Islet of Langerhans (tissue), 1 donor: ENCODE measurements around the gene CD48.

ENCODE experiments used
- FAIRE-seq: peaks from one replicate; lab custom pipeline; 2011; peaks lifted over from hg19 to GRCh38; lab: Jason Lieb, UNC

Gene CD48, protein sequence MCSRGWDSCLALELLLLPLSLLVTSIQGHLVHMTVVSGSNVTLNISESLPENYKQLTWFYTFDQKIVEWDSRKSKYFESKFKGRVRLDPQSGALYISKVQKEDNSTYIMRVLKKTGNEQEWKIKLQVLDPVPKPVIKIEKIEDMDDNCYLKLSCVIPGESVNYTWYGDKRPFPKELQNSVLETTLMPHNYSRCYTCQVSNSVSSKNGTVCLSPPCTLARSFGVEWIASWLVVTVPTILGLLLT

DNA sequence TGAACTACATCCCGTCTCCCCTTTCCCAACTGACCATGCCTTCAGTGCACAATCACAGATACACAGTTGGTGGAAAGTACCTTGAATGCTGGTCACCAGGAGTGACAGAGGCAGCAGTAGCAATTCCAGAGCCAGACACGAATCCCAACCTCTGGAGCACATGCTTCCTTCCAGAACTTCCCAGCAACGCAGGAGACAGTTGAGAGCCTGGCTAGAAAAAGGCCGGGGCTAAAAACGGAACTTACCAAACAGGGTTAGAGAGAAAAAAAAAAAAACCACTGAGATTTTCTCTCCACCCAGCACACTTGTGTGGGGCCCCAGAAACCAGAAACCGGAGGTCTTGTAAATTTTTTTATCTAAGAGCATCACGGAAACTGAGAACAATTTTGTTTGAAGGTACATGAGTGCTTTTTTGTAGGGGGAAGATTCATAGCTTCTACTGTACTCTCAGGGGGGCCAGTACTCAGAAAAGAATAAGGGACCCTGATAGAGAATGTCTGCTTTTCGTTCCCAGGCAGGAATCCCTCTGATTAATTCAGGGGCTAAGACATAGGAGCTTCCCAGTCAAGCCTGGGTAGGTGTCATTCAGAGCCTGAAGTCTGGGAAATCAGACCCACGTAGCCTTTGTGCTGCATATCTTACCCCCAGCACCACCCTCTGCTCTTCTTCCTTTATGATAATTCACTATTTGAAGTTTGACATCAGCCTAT, at the start of gene CD48:
CD48 (minus strand) TSS at position 221 of the 710 bp plus-strand sequence; CDS start at position 162, 59 bp downstream.
- no peak for FAIRE-seq

DNA sequence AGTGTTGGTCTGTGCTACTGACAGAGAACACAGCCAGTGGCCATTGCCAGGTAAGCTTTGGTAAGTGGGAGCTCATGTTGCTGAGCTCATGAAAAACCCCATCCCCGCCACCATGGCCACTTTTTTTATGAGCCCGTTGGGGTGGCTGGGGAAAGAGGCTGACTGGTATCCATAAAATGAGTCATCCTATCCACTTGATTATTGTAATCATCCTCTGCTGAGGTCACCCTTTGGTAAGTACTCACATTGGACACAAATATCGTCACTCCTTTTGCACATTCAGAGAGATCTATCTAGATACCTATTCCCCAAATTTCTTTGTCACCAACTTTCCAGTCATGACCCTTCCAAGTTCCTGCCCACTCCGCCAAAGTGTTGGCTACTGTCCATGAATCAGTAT, 49.4 kb upstream of the CD48 start:
- FAIRE-seq, result no peak

DNA sequence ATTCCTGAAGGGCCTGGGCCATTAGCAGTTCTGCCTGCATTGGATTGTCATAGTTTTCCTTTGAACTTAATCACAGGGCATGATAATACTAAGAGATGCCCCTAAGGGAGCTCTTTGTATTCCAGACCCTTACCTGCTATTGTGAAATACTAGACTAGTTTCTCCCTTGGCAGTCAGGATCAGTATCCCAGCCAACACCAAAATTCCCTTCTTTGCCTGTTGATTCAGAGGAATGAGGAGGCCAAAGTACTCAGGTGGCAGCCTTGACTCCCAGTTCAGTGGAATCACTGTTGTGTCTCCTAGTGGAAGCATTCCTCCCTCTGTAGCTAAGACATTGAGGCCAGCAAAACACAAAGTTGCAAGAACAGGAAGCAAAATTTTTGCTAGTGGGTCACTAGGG, 48.1 kb upstream of the CD48 start:
- no peak for FAIRE-seq

DNA sequence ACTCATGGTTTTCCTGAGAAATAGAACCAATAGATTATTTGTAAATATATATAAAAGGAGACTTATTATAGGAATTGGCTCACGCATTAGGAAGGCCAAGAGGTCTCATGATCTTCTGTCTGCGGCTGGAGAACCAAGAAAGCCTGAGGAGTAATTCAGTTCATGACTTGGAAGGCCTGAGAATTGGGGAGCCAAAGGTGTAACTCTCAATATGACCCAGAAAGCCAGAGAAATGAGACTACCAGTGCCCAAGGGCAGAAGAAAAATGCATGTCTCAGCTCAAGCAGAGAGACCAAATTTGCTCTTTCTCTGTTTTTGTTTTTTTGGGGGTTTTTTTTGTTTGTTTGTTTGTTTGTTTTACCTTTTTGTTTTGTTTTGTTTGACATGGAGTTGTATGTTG, 46.9 kb upstream of the CD48 start:
- FAIRE-seq, result no peak

DNA sequence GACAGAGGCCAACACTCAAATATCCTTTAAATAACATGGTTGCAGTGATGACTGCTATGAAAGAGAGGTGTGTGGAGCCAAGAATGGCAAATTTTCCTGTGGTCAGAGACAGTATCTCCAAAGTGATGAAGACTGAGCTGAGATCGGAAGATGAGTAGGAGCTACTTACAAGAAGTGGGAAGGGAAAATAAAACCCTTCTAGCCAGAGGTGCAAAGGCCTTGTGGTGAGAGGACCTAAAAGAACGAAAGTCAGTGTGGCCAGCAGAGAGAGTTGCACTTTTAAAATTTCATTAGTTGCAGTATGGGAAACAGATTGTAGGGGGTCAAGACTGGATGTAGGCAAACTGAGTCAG, 45.2 kb upstream of the CD48 start:
- FAIRE-seq, result no peak

DNA sequence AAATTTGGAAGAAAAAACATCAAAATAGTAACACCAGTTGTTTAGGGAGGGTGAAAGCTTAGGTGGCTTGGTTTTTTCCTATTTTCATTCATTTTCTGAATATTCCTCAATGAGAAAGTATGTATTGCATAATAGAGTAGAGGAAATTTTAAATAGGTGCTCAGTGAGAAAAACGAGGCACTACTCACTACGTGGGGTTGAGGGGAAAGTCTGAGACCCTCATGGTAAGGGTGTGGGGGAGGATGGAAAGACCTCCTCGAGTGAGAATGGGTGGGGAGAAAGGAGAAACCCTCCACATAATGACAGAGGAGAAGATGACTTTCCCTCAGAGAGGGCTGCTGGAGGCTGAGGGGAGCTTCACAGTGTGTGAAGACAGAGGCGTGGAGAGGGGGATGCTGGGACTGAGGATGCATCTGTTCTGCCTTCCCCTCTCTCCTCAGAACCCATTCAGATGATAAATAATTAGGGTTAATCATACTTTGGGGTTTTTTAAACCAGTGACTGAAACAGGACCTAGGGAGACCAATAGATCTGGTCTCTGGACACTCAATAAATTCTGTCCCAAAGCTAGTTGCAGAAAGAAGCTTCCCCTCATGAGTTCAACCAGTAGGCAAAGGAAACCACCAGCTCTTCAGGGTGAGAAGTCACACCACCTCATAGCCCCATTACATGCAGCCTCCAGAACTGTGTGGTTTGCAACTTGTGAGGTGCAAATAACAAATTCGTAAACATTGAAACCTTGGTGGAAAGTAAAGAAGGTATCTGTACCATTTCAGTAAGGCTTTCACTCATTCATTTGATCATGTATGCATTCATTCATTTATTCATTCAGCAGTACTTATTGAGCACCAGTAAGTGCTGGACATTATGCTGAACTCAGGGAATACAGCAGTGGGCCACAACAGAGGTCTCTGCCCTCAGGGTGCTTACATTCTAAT, 44.6 kb upstream of the CD48 start:
- no peak for FAIRE-seq

DNA sequence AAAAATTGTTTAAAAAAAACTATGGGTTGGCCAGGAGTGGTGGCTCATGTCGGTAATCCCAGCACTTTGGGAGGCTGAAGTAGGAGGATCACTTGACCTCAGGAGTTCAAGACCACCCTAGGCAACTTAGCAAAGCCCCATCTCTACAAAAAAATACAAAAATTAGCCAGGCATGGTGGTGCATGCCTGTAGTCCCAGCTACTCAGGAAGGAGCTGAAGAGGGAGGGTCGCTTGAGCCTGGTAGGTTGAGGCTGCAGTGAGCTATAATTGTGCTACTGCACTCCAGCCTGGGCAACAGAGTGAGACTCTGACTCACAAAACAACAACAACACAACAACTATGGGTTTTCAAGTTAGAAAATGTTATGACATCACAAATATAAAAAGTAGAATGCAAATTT, 43.8 kb upstream of the CD48 start:
- FAIRE-seq, result no peak

DNA sequence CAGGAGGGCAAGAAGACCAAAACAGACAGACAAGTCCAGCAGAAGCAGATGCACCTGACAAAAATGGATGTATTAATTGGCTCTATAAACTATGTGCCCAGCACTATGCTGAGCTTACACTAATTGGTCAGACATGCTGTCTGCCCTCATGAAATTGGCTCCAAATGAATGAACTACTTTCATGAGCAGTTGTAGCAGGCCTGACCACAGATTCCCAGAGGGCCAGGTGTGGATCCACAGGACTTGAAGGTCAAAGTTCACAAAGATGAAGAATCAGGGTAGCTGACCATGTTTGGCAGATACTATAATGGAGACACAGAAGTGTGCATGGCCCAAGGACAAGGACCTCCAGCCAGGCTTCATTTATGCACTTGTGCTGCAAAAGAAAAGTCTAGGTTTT, 42.0 kb upstream of the CD48 start:
- FAIRE-seq, result no peak

DNA sequence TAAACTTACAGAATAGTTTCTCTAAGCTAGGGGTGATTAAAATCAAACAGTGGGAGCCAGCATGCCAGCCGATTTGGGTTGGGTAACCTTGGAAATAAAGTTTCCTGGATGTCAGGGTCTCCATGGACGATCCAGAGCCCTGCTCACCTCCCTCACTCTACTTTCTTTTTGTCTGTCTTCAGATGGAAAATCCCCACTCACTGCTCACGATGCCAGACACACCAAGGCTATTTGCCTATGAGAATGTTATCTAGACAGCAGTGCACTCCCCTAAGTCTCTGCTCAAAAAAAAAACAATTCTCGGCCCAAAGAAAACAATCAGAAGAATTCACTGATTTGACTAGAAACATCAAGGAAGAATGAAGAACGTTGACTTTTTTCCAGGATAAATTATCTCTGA, 41.3 kb upstream of the CD48 start:
- FAIRE-seq, result no peak

DNA sequence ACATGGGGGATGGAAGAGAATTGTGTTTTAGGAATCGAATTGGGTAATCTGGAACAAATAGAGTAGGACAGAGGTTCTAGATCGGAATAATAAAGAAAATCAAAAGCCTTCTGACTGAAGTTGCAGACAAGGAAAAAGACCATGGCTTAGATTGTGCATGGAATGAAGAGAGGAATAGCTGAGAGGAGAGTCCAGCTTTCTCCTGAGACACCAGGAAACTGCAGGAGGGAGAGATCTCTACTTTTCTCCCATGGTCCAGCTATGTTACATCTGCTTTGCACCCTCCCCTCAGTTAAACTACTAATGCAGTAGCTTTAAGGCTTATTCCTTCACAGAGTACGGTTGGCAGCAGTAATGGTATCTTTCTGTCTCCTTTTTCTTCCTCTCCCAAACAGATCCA, 40.8 kb upstream of the CD48 start:
- no peak for FAIRE-seq

DNA sequence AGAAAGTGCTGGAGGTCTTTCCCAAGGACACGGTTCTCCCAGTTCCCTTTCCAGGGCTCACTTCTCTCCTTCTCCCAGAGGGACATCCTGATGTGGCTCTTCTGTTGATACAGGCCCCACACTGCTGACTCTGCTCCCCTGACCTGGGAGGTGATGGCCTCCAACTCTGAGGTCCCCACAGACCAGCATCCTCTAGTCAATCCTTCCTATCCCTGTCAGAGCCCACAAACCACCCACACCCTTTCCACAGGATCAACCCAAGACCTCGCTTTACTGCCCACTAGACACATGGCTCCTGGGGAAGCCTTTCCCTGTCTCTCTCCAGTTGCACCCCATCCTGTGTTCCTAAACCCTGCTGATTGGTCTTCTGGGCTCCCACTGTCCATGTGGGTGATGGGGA, 39.0 kb upstream of the CD48 start:
- no peak for FAIRE-seq

DNA sequence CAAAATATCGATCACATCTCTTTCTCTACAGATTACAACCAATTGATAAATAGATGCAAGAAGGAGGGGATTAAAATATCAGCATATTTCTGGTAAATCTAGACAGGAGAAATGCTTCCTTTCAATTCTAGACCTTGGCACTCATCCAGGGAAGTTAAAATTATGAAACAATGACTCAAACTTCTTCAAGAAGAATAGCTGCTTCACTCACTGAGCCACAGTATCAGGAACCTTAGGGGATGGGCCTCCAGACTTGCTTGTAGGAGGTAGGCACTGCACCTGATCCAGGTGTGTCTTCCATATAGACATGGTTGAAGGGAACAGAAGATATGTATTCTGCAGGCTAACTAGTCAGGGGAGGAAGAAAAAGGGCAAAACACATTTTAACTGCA, 37.3 kb upstream of the CD48 start:
- FAIRE-seq, result no peak

DNA sequence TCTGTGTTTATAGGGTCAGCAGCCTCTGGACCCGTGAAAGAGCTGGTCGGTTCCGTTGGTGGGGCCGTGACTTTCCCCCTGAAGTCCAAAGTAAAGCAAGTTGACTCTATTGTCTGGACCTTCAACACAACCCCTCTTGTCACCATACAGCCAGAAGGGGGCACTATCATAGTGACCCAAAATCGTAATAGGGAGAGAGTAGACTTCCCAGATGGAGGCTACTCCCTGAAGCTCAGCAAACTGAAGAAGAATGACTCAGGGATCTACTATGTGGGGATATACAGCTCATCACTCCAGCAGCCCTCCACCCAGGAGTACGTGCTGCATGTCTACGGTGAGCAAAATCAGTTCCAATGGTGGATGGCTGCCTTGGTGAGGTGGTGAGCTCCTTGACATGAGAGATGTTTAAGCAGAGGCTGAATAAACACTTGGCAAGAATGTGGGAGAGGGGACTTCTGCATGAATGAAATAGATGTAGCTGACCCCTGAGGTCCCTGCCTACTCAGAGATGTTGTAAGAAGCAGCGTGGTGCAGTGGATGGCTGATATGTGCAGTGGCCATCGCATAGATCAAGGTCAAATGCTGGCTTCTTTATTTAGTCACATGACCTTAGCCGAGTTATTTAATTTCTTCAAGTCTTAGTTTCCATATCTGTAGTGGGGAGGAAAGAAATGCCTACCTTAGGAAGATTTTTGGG, 36.7 kb upstream of the CD48 start:
- no peak for FAIRE-seq

DNA sequence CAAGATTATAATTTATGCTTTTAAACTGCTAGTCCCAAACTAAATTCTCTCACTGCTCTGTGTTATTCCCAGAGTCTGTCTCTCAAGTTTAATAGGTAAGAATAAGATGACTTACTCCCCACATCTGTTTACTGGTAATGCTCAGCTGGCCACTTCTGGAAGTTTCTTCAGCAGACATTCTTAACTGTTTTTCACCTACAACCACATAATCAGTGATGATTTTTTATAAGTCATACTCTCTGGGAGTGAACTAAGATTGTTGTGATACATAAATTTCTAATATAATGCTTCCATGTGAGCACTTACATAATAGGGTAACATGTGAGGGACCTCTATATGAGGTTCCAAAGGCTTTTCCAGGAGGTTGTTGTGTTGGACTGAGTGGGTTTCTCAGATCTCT, 36.1 kb upstream of the CD48 start:
- FAIRE-seq, result no peak

DNA sequence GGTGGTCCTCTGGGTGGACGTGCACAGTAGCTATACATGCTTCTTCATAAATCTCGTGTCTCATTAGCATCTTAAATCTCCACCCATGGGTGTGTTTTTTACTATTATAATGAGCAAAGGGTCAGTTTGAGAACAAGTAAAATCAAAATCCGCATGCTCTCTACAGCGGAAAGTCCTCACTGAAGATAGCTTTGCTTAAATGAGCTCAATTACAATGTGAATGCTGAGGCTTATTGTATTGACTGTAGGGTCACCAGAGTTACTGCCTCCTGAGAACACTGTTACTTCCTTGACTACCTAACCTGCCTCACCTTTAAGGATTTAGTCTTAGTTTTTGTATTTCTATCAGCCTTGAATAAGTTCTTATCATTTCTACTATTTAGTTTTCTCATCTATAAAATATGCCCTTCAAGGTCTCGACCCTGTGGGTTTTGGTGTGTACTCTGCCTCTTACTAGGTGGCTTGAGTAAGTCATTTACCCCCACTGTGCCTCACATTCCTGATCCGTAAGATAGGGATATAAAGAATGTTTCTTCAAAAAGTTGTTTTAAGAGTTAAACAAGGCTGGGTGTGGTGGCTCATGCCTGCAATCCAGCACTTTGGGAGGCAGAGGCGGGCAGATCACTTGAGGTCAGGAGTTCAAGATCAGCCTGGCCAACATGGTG, 35.3 kb upstream of the CD48 start:
- no peak for FAIRE-seq

DNA sequence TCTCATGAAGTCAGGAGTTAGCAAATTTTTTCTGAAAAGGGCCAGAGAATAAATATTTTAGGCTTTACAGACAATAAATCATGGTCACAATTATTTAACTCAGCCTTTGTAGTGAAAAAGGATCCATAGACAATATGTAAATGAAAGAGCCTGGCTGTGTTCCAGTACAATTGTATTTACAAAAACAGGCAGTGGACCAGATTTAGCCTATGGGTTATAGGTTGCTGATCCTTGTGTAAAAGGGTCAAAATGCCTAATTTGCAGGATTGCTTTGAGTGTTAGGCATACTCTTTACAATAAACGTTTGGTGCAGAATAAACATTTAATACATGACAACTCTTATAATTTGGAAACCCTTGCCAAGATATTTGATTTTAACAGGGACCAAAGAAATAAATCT, 33.9 kb upstream of the CD48 start:
- no peak for FAIRE-seq

DNA sequence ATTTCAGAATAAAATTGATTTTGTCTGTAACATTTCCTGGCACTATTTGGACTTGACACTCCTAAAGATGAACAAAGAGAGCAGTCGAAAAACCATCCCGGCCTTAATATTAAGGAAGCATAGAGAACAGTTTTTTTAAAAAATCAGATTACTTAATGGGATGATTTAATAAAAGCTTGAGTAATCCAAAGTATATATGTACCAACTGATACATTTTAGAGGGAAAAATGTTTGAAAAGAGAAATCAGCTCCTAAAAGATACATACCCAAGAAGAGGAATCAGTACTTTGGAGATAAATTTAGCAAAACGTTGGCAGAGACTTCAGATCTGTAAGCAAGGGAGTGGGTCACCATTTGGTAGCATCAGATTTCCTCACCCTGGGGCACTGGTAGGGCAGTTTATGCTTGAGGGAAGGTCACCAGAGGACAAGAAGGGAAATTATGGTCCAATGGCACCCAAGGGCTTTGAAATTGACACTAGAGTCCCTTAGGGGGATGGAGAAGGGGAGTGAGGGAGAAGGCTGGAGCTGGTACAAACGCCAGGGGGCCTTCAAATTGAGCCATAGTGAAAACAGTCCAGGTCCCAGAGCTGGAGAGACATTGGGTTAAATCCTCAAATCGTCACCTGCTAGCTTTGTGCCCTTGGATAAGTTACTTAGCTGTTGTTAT, 33.4 kb upstream of the CD48 start:
- no peak for FAIRE-seq

DNA sequence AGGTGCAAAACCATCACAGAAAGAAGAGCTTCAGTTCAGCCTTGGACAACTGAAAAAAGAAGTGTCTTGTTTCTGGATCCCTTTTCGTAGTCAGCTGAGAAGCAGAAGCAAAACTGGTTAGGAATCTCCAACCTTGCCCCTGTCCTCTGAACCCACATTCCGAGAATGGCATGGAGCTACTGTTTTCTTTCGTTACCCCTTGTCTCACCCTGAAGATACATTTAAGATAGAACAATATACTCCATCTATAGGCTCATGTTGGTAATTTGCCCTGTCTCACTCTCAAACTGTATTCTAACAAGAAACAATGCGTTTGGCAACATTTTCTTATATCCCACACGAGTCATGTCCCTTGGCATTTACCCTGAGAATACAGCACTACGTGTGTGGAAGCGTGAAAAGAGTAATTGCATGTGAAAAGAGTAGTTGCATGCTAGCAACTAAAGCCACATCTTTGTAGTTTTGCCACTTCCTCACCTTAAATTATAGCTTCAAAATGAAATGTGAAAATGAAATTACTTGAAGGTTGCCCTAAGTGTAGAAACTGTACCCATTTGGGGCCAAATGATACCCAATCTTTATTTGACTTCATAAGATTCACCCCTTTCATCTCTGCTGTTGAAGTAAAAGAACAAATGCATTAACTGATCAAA, 32.7 kb upstream of the CD48 start:
- FAIRE-seq, result no peak

DNA sequence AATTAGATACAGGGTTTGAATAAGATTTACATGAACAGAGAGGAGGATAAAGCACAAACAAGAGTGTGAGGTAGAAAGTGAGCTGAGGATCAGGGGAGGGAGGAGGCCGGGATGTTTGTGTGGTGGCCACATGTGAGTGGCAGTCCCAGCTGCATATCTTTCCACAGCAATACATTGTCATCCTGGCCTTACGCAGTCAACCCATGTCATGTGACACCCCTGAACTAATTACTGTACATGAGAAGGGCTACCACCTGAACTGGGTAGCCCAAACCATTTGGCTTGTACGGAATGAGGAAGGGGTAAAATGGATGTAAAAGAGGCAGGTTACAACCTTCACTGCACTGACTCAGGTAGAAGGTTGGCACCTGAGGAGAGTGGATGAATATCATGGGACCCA, 31.6 kb upstream of the CD48 start:
- no peak for FAIRE-seq

DNA sequence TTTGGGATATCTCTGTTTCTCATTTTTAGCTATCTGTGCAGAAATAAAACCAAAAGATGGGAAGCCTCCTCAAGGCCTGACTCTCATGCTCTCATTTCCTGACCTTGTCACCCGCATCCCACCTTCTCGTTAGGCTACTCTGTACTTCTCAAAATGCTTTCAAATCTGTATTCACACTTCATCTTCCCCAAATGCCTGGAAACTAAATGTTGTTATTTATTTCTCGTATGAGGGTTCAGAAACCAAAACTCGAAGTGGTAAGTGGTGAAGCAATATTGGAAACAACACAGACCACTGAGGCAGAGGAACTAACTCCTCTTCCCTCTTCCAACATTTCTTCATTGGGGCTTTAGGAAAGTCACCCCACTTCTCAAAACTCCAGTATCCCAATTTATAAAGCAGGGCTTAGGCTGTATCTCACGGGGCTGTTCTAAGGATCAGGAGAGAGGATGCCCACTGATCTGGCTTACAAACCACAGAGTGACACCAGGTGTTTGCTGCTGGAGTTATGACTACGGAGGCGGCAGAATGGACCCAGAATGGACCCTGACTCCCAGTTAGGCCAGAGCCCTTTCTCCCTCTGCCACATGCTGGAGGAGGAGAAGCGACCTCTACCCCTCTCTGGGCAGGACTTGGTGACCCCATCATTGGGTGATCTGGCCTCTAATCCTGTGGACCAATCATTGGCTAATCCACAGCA, 31.0 kb upstream of the CD48 start:
- no peak for FAIRE-seq
